ENCODE results near the gene EHMT2. TPM values are rescaled to one million over a fixed set of nuclear protein-coding genes. Genes with fewer than 3 reads are reported as not detected.
"Not testable (repeated sequence)": the region's sequence is repeated elsewhere in the genome, so short reads cannot be mapped to it uniquely, and the experiment has no call there.

EHMT2 gene
- total and polyA plus RNA-seq, 2 of the 13 experiments (the other 11 are each of a cell fraction or from before 2014, with no cell fraction given) = 55.2 to 69.2 TPM

DNA sequence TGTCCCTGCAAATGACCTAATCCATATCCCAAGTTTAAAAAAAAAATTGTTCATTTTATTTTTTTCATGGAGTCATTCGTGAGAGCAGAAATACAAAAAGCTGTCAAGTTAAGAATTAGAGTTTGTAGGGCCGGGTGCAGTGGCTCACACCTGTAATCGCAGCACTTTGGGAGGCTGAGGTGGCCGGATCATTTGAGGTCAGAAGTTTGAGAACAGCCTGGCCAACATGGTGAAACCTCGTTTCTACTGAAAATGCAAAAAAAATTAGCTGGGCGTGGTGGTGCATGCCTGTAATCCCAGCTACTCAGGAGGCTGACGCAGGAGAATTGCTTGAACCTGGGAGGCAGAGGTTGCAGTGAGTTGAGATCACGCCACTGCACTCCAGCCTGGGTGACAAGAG, 9.2 kb upstream of the EHMT2 start:
- H3K9me3 ChIP-seq (ENCODE audit: low read length); H2AFZ ChIP-seq (ENCODE audit: low read length); H3K27me3 ChIP-seq (ENCODE audit: control insufficient read depth in 1 of 2, insufficient read depth in 2 of 2, low read length in 2 of 2); H3K36me3 ChIP-seq (replicated peaks in 1 of 2; ENCODE audit: control insufficient read depth in 1 of 2, insufficient read depth in 2 of 2, low read length in 2 of 2); FAIRE-seq; BruUV-seq (replicated peaks); H3K79me2 ChIP-seq (ENCODE audit: insufficient read depth, low read length); CTCF ChIA-PET (ENCODE audit: low intra/inter-chr PET ratio, low total read pairs); intact Hi-C loops (cut with micrococcal nuclease; ENCODE audit: unreplicated experiment); ATAC-seq; H3K27ac ChIP-seq (ENCODE audit: extremely low read length, insufficient read depth, low read length); H4K20me1 ChIP-seq (ENCODE audit: insufficient read depth, low read length); DNase-seq (ENCODE audit: low spot score); H3K9ac ChIP-seq (ENCODE audit: insufficient read depth, low read depth, low read length): not testable (repeated sequence)
- in situ Hi-C loops (cut with HindIII; ENCODE audit: extremely low pct_ligation_motif_present, low pct_unique_long_range_greater_than_20kb) = loop anchor here (25.0 kb wide), 1 partner anchor 1056 kb away; the partner anchor contains the start of genes BRD2 and HLA-DMA
- Histone ChIP-seq H3K4me3 (replicated peaks in 1 of 3; ENCODE audit: insufficient read depth in 1 of 3, low read depth in 2 of 3, low read length in 3 of 3) (peak overlapping the region in 1 of 3 experiments; percentile 25; a peak in 1 of 6 replicates), H3K4me2 (ENCODE audit: low read depth, low read length) (peak overlapping the region; percentile 68), H3K4me1 (ENCODE audit: insufficient read depth, low read length) (peaks cover 61% of the 10 kb centered on the region)
- TF ChIP-seq, protein P1, sequence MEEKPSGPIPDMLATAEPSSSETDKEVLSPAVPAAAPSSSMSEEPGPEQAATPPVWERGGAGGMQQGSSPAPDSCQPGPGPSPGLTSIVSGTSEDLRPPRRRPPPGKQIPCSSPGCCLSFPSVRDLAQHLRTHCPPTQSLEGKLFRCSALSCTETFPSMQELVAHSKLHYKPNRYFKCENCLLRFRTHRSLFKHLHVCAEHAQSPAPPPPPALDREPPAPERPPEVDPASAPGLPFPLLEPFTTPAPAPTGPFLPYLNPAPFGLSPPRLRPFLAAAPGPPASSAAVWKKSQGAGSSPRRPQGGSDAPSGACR (CRISPR knock-in tag; IDR thresholded peaks at IDR 0.05) = 0 out of 2 replicates have a peak, but pooled peaks have one; percentile 3
- peak; percentile 43 for TF ChIP-seq ZNF460 (CRISPR knock-in tag; IDR thresholded peaks at IDR 0.05; ENCODE audit: borderline replicate concordance)
- POLR2A ChIA-PET = interaction anchor here (0.7 to 3.9 kb wide), 15 partner anchors 9 to 254 kb away, joined by 3 to 31 read pairs (median 6); partner anchors contain the start of genes BAG6, C2, CFB and DXO
- WGBS (ENCODE audit: low lambda C conversion rate) = 12% methylated on average over 8 of the region's 8 CpGs

DNA sequence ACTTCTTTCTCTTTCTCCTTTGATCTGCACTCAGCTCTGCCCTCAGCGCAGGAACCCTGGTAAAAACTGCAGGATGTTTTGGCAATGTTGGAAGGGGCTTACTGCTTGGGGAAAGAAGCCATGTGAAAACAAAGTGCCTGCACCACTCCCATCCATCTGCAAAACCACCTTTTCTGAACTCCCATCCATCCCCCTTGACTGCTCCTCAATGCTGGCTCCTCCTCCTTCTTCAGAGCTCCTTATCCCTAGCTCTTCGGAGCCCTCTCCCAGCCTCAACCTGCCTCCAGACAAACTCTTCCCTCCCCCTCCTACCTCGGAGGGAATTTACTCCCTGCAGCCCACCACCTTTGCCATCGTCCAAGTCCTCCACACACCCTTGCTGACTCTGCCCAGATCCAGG, 8.6 kb upstream of the EHMT2 start:
- Histone ChIP-seq H3K27ac (ENCODE audit: extremely low read length, insufficient read depth, low read length) (no peak overlapping the region), H3K4me2 (ENCODE audit: low read depth, low read length) (peak overlapping the region; percentile 68; the same call in 1 of the 2 replicates), H4K20me1 (ENCODE audit: insufficient read depth, low read length) (no peaks in the 10 kb centered on the region), H3K4me1 (ENCODE audit: insufficient read depth, low read length) (peaks cover 59% of the 10 kb centered on the region), H3K4me3 (replicated peaks in 1 of 3; ENCODE audit: insufficient read depth in 1 of 3, low read depth in 2 of 3, low read length in 3 of 3) (no peak overlapping the region; a peak in 1 of 6 replicates), H3K9ac (ENCODE audit: insufficient read depth, low read depth, low read length) (no peak overlapping the region), H3K79me2 (ENCODE audit: insufficient read depth, low read length) (no peaks in the 10 kb centered on the region), H3K9me3 (ENCODE audit: low read length) (no peaks in the 10 kb centered on the region), H3K36me3 (replicated peaks in 1 of 2; ENCODE audit: control insufficient read depth in 1 of 2, insufficient read depth in 2 of 2, low read length in 2 of 2) (no peaks in the 10 kb centered on the region), H3K27me3 (ENCODE audit: control insufficient read depth in 1 of 2, insufficient read depth in 2 of 2, low read length in 2 of 2) (peaks cover 1 to 6% of the 10 kb centered on the region in 2 experiments; a peak in 1 of 5 replicates), H2AFZ (ENCODE audit: low read length) (no peak overlapping the region)
- intact Hi-C loops (cut with micrococcal nuclease; ENCODE audit: unreplicated experiment) = no loop called here
- no peak for ATAC-seq
- no peak for DNase-seq (ENCODE audit: low spot score)
- 60% methylated on average over 4 of the region's 4 CpGs for WGBS (ENCODE audit: low lambda C conversion rate)
- POLR2A ChIA-PET = interaction anchor here (0.9 to 3.9 kb wide), 6 partner anchors 21 to 79 kb away, joined by 3 to 27 read pairs (median 4); partner anchors contain the start of genes C2, HSPA1B and NEU1
- CTCF ChIA-PET (ENCODE audit: low intra/inter-chr PET ratio, low total read pairs) = no interaction called here
- no TSS peak for BruUV-seq (replicated peaks)
- in situ Hi-C loops (cut with HindIII; ENCODE audit: extremely low pct_ligation_motif_present, low pct_unique_long_range_greater_than_20kb) = loop anchor here (25.0 kb wide), 1 partner anchor 1056 kb away; the partner anchor contains the start of genes BRD2 and HLA-DMA
- FAIRE-seq = no peak
- TF ChIP-seq IRX3 (CRISPR knock-in tag; IDR thresholded peaks at IDR 0.05; ENCODE audit: borderline replicate concordance, low read depth) (no peak), ARNT2 (CRISPR knock-in tag; IDR thresholded peaks at IDR 0.05; ENCODE audit: low read depth) (no peak), PLRG1 (conservative IDR thresholded peaks at IDR 0.05) (no peak), DPF2 (CRISPR knock-in tag; IDR thresholded peaks at IDR 0.05; ENCODE audit: borderline replicate concordance, low read depth) (no peak), TBL1XR1 (IDR thresholded peaks at IDR 0.05; ENCODE audit: borderline replicate concordance, low read length, partially characterized antibody) (no peak)
- TF ChIP-seq, protein P2, sequence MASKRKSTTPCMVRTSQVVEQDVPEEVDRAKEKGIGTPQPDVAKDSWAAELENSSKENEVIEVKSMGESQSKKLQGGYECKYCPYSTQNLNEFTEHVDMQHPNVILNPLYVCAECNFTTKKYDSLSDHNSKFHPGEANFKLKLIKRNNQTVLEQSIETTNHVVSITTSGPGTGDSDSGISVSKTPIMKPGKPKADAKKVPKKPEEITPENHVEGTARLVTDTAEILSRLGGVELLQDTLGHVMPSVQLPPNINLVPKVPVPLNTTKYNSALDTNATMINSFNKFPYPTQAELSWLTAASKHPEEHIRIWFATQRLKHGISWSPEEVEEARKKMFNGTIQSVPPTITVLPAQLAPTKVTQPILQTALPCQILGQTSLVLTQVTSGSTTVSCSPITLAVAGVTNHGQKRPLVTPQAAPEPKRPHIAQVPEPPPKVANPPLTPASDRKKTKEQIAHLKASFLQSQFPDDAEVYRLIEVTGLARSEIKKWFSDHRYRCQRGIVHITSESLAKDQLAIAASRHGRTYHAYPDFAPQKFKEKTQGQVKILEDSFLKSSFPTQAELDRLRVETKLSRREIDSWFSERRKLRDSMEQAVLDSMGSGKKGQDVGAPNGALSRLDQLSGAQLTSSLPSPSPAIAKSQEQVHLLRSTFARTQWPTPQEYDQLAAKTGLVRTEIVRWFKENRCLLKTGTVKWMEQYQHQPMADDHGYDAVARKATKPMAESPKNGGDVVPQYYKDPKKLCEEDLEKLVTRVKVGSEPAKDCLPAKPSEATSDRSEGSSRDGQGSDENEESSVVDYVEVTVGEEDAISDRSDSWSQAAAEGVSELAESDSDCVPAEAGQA (IDR thresholded peaks at IDR 0.05; ENCODE audit: low read depth) = no peak
- TF ChIP-seq, protein P2 (CRISPR knock-in tag; IDR thresholded peaks at IDR 0.05; ENCODE audit: borderline replicate concordance) = no peak
- TF ChIP-seq, protein P3, sequence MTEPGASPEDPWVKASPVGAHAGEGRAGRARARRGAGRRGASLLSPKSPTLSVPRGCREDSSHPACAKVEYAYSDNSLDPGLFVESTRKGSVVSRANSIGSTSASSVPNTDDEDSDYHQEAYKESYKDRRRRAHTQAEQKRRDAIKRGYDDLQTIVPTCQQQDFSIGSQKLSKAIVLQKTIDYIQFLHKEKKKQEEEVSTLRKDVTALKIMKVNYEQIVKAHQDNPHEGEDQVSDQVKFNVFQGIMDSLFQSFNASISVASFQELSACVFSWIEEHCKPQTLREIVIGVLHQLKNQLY (CRISPR knock-in tag; IDR thresholded peaks at IDR 0.05) = no peak

Measured in HepG2 (cell line).